H9 (cell line): ENCODE results near the gene SRF. TPM values are rescaled to one million over a fixed set of nuclear protein-coding genes. Genes with fewer than 3 reads are reported as not detected.

ENCODE experiments used
- DNase-seq: peaks from one replicate; pipeline ENCODE4 v3.0.0-alpha.2; 2017
- H2AFZ ChIP-seq: one replicate; pipeline ENCODE4 v1.6.1; 2013; ENCODE audit warnings: mild to moderate bottlenecking, low read length, control low read depth, moderate library complexity
- H2AK5ac ChIP-seq: 2 replicates; pipeline ENCODE4 v1.6.1; 2013; ENCODE audit warnings: low read length, control low read depth, mixed read lengths; ENCODE audit not compliant: insufficient read length
- H2BK120ac ChIP-seq: one replicate; pipeline ENCODE4 v1.6.1; 2013; ENCODE audit warnings: low read depth, mild to moderate bottlenecking, low read length, control low read depth, inconsistent platforms; ENCODE audit not compliant: poor library complexity, severe bottlenecking
- H2BK12ac ChIP-seq: 2 replicates; pipeline ENCODE4 v1.6.1; 2013; ENCODE audit warnings: low read length, control low read depth, mixed read lengths, low read depth; ENCODE audit not compliant: insufficient read length
- H2BK15ac ChIP-seq: 2 replicates; pipeline ENCODE4 v1.6.1; 2013; ENCODE audit warnings: low read depth, low read length, control low read depth
- H2BK20ac ChIP-seq: one replicate; pipeline ENCODE4 v1.6.1; 2013; ENCODE audit warnings: low read depth, mild to moderate bottlenecking, low read length, control low read depth, inconsistent platforms; ENCODE audit not compliant: poor library complexity, severe bottlenecking
- H2BK5ac ChIP-seq: 2 replicates; pipeline ENCODE4 v1.6.1; 2013; ENCODE audit warnings: low read length, control low read depth, mixed read lengths; ENCODE audit not compliant: insufficient read length
- H3K14ac ChIP-seq: 2 replicates; pipeline ENCODE4 v1.6.1; 2013; ENCODE audit warnings: low read length, control low read depth; ENCODE audit not compliant: insufficient read depth
- H3K18ac ChIP-seq: 2 replicates; pipeline ENCODE4 v1.6.1; 2013; ENCODE audit warnings: low read depth, mild to moderate bottlenecking, mixed read lengths, low read length, control low read depth; ENCODE audit not compliant: insufficient read length
- H3K23ac ChIP-seq: 2 replicates; pipeline ENCODE4 v1.6.1; 2013; ENCODE audit warnings: low read length, control low read depth, mixed read lengths, low read depth; ENCODE audit not compliant: insufficient read length
- H3K23me2 ChIP-seq: 2 replicates; pipeline ENCODE4 v1.6.1; 2013; ENCODE audit warnings: low read depth, mild to moderate bottlenecking, mixed read lengths, low read length, control low read depth; ENCODE audit not compliant: insufficient read length, poor library complexity, severe bottlenecking
- H3K27ac ChIP-seq: 2 replicates; pipeline ENCODE4 v1.5.1; 2013; ENCODE audit warnings: low read length, control low read depth, mixed read lengths, low read depth; ENCODE audit not compliant: insufficient read length
- H3K27me3 ChIP-seq: 2 replicates; pipeline ENCODE4 v1.6.1; 2013; ENCODE audit warnings: low read length, control low read depth, inconsistent platforms; ENCODE audit not compliant: insufficient read depth
- H3K4ac ChIP-seq: 2 replicates; pipeline ENCODE4 v1.6.1; 2013; ENCODE audit warnings: low read depth, mild to moderate bottlenecking, control low read depth, inconsistent platforms, low read length, moderate library complexity
- H3K4me1 ChIP-seq: 2 replicates; pipeline ENCODE4 v1.6.1; 2013; ENCODE audit warnings: low read length, control low read depth, inconsistent platforms; ENCODE audit not compliant: insufficient read depth
- H3K4me2 ChIP-seq: 2 replicates; pipeline ENCODE4 v1.6.1; 2013; ENCODE audit warnings: low read length, control low read depth, mixed read lengths; ENCODE audit not compliant: insufficient read length, insufficient read depth
- H3K56ac ChIP-seq: 2 replicates; pipeline ENCODE4 v1.6.1; 2013; ENCODE audit warnings: low read depth, mild to moderate bottlenecking, mixed read lengths, low read length, control low read depth; ENCODE audit not compliant: insufficient read length
- H3K79me1 ChIP-seq: 2 replicates; pipeline ENCODE4 v1.6.1; 2013; ENCODE audit warnings: low read depth, mild to moderate bottlenecking, moderate library complexity, low read length, control low read depth, inconsistent platforms; ENCODE audit not compliant: insufficient read depth, poor library complexity, severe bottlenecking
- H3K79me2 ChIP-seq: 2 replicates; pipeline ENCODE4 v1.6.1; 2013; ENCODE audit warnings: low read length, control low read depth, inconsistent platforms; ENCODE audit not compliant: insufficient read depth
- H3K9ac ChIP-seq: 2 replicates; pipeline ENCODE4 v1.6.1; 2013; ENCODE audit warnings: low read length, control low read depth, mixed read lengths; ENCODE audit not compliant: insufficient read length; ENCODE audit errors: extremely low read depth
- H3K9me3 ChIP-seq: one replicate; pipeline ENCODE4 v1.6.1; 2013; ENCODE audit warnings: low read depth, low read length, inconsistent platforms; ENCODE audit not compliant: control insufficient read depth
- H3T11ph ChIP-seq: one replicate; pipeline ENCODE4 v1.6.1; 2013; ENCODE audit warnings: mild to moderate bottlenecking, low read length, control low read depth, inconsistent platforms
- H4K20me1 ChIP-seq: one replicate; pipeline ENCODE4 v1.6.1; 2013; ENCODE audit not compliant: control insufficient read depth, insufficient read length, insufficient read depth
- H4K5ac ChIP-seq: 2 replicates; pipeline ENCODE4 v1.6.1; 2013; ENCODE audit warnings: low read depth, mild to moderate bottlenecking, mixed read lengths, low read length, control low read depth; ENCODE audit not compliant: insufficient read length
- H4K8ac ChIP-seq: replicated peaks from 2 replicates; pipeline ENCODE4 v1.6.1; 2013; ENCODE audit warnings: low read length, control low read depth, mixed read lengths, low read depth; ENCODE audit not compliant: insufficient read length
- H4K91ac ChIP-seq: 2 replicates; pipeline ENCODE4 v1.6.1; 2013; ENCODE audit warnings: low read depth, mild to moderate bottlenecking, moderate library complexity, mixed read lengths, low read length, control low read depth; ENCODE audit not compliant: insufficient read length
- H3K27ac Mint-ChIP-seq, 3 experiments: 2 replicates in 2 of 3; 3 replicates in 1 of 3; pipeline ENCODE4 v1.8.0; 2020 to 2021; ENCODE audit warnings: mixed read lengths in 3 of 3, mild to moderate bottlenecking in 1 of 3, moderate library complexity in 1 of 3
- H3K27me3 Mint-ChIP-seq: 2 replicates; pipeline ENCODE4 v1.8.0; 2021; ENCODE audit warnings: low read depth, mild to moderate bottlenecking, moderate library complexity, mixed read lengths
- H3K36me3 Mint-ChIP-seq, 3 experiments: 2 replicates in 2 of 3; 3 replicates in 1 of 3; pipeline ENCODE4 v1.8.0; 2020 to 2021; ENCODE audit warnings: low read depth in 3 of 3, mixed read lengths in 3 of 3; ENCODE audit not compliant: insufficient read depth in 1 of 3
- H3K4me1 Mint-ChIP-seq, 2 experiments: 2 replicates each; pipeline ENCODE4 v1.8.0; 2020; ENCODE audit warnings: mixed read lengths in 2 of 2
- H3K4me3 Mint-ChIP-seq, 2 experiments: 2 replicates in 1 of 2; 3 replicates in 1 of 2; pipeline ENCODE4 v1.8.0; 2020 to 2021; ENCODE audit warnings: mild to moderate bottlenecking in 2 of 2, mixed read lengths in 2 of 2, moderate library complexity in 1 of 2
- H3K9me3 Mint-ChIP-seq, 2 experiments: 2 replicates in 1 of 2; 3 replicates in 1 of 2; pipeline ENCODE4 v1.8.0; 2020; ENCODE audit warnings: mild to moderate bottlenecking in 2 of 2, mixed read lengths in 2 of 2, moderate library complexity in 1 of 2
- CTCF ChIP-seq: fragments of 200-600 bp; sonication (generic); conservative IDR thresholded peaks from 3 replicates; pipeline ENCODE4 v1.8.0; 2021; ENCODE audit warnings: antibody characterized with exemption, mild to moderate bottlenecking
- WGBS: extraction: QIAGEN DNeasy Blood & Tissue Kit; methylation state at CpG from one replicate; pipeline ENCODE4 v1.1.7; 2013; ENCODE audit warnings: missing lambda C conversion rate, low lambda C conversion rate, mixed read lengths; ENCODE audit not compliant: insufficient read length; ENCODE audit errors: extremely low coverage; 5-methylcytosine and 5-hydroxymethylcytosine counted together
- total RNA-seq: library from RNA; stranded (reverse); gene quantifications from 2 replicates; pipeline ENCODE4 v1.2.1, GENCODE V29; 2021

SRF gene
- total RNA-seq, 1 experiment from 2014 or later, result 57.5 TPM

- Histone ChIP-seq H2BK12ac (no peak overlapping the region), H2AFZ (no peak overlapping the region), H2BK5ac (no peak overlapping the region), H3K18ac (no peak overlapping the region), H3K9ac (no peak overlapping the region), H4K91ac (no peak overlapping the region), H3K56ac (no peak overlapping the region), H2AK5ac (no peak overlapping the region), H3K9me3 (no peaks in the 10 kb centered on the region), H2BK20ac (no peak overlapping the region), H2BK15ac (no peak overlapping the region), H3K4me2 (no peak overlapping the region), H3K4ac (no peak overlapping the region), H3K27me3 (no peaks in the 10 kb centered on the region), H4K5ac (no peak overlapping the region), H2BK120ac (no peak overlapping the region), H3T11ph (no peak overlapping the region), H3K23ac (no peak overlapping the region), H3K23me2 (no peaks in the 10 kb centered on the region), H3K79me1 (no peaks in the 10 kb centered on the region), H3K79me2 (no peaks in the 10 kb centered on the region), H3K14ac (no peak overlapping the region), H4K20me1 (no peaks in the 10 kb centered on the region), H4K8ac (no peak overlapping the region), H3K27ac (no peak overlapping the region), H3K4me1 (no peaks in the 10 kb centered on the region; the same call in 1 of the 2 replicates)
- WGBS, result no CpG with 5 or more reads among the region's 5 CpGs
- Mint-ChIP-seq H3K4me3 (no peak overlapping the region; a peak in 1 of 5 replicates), H3K27ac (no peak overlapping the region; a peak in 1 of 7 replicates), H3K36me3 (peaks cover 0 to 2% (median 2%) of the 10 kb centered on the region in 3 experiments; a peak in 2 of 7 replicates), H3K9me3 (no peaks in the 10 kb centered on the region), H3K27me3 (peaks cover 3% of the 10 kb centered on the region), H3K4me1 (peaks cover 5 to 9% of the 10 kb centered on the region in 2 experiments; a peak in 3 of 4 replicates)
- DNase-seq, result no peak
- no peak for TF ChIP-seq CTCF
These were observed 46.3 kb downstream of the SRF start for GRCh38 chr6:43217351-43217750.
